HG03378 (cell line): Measurements from ENCODE around the gene RAB10.
"Not testable (repeated sequence)": the region's sequence is repeated elsewhere in the genome, so short reads cannot be mapped to it uniquely, and the experiment has no call there.

ENCODE experiments used
- ATAC-seq: cut with Tn5 transposase; IDR thresholded peaks from one replicate; pipeline ENCODE4 v1.9.1; 2021; ENCODE audit warnings: mild to moderate bottlenecking, moderate library complexity; ENCODE audit not compliant: unreplicated experiment

The RAB10 gene

GRCh38 chr2:26086779-26087178 lies 52.9 kb downstream of the RAB10 start:
- ATAC-seq = no peak

- ATAC-seq = no peak
Measured at GRCh38 chr2:26088038-26088643, 54.3 kb downstream of the RAB10 start.

DNA sequence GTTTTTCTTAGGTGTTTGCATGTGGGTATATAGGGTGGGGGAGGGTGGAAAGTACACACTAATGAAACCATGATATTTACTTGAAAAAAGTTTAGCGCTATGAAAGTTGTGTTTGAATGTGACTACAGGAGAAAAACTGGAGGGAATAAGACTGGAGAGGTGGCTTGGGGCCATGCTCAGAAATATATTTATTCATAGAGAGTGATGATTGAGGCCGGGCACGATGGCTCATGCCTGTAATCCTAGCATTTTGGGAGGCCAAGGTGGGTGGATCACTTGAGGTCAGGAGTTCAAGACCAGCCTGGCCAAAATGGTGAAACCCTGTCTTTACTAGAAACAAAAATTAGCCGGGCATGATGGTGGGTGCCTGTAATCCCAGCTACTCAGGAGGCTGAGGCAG lies 55.0 kb downstream of the RAB10 start:
- not testable (repeated sequence) for ATAC-seq

DNA sequence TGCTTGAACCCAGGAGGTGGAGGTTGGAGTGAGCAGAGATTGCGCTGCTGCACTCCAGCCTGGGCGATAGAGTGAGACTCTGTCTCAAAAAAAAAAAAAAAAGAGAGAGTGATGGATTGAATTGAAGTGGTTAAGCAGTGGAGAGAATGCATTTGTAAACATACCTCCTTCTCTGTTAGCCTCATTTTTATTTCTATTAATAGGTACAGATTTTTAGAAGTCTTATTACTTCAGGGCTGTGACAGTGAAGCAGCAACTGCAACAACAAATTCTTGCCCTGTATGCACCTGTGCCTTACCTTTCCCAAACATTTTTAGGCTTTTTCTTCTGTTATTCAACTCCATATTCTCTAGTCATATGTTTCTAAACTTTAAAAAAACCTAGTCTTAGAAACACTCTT lies 55.5 kb downstream of the RAB10 start:
- no peak for ATAC-seq

DNA sequence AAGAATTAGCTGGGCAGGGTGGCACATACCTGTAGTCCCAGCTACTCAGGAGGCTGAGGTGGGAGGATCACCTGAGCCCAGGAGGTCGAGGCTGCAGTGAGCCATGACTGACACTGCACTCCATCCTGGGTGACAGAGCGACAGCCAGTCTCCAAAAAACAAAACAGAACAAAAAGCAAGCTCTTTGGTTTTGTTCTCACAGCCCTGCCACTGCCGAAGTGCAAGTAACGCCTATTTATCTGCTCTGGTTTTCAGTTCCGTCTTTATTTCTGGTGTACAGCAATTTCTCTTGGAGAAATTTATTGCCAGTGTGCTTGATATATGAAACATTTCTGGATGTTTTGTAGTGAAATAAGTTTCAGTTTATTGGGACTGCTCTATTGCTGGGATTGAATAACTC lies 61.9 kb downstream of the RAB10 start:
- no peak for ATAC-seq

GRCh38 chr2:26099933-26100332 lies 66.0 kb downstream of the RAB10 start:
- ATAC-seq = no peak

GRCh38 chr2:26100384-26100783 lies 66.5 kb downstream of the RAB10 start:
- no peak for ATAC-seq

- no peak for ATAC-seq
Measured at GRCh38 chr2:26103752-26104151, 69.9 kb downstream of the RAB10 start.

DNA sequence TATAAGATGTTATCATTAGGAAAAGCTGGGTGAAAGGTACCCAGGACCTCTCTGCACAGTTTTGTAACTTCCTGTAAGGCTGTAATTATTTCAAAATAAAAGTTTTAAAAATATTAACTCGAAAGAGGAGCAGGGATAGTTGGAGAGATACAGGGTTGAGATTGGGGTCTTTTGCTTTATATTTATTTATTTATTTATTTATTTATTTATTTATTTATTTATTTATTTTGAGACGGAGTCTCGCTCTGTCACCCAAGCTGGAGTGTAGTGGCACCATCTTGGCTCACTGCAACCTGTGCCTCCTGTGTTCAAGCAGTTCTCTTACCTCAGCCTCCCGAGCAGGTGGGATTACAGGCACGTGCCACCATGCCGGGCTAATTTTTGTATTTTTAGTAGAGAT lies 74.8 kb downstream of the RAB10 start:
- ATAC-seq = not testable (repeated sequence)

GRCh38 chr2:26112201-26112600 lies 78.3 kb downstream of the RAB10 start:
- no peak for ATAC-seq

GRCh38 chr2:26114151-26114550 lies 80.3 kb downstream of the RAB10 start:
- ATAC-seq = no peak

GRCh38 chr2:26118682-26119081 lies 84.8 kb downstream of the RAB10 start:
- no peak for ATAC-seq

- ATAC-seq = no peak
Measured at GRCh38 chr2:26119521-26119920, 85.6 kb downstream of the RAB10 start.

GRCh38 chr2:26122630-26123029 lies 88.7 kb downstream of the RAB10 start:
- no peak for ATAC-seq

GRCh38 chr2:26123426-26123825 lies 89.5 kb downstream of the RAB10 start:
- ATAC-seq = no peak

- ATAC-seq = no peak
Measured at GRCh38 chr2:26126074-26126473, 92.2 kb downstream of the RAB10 start.

DNA sequence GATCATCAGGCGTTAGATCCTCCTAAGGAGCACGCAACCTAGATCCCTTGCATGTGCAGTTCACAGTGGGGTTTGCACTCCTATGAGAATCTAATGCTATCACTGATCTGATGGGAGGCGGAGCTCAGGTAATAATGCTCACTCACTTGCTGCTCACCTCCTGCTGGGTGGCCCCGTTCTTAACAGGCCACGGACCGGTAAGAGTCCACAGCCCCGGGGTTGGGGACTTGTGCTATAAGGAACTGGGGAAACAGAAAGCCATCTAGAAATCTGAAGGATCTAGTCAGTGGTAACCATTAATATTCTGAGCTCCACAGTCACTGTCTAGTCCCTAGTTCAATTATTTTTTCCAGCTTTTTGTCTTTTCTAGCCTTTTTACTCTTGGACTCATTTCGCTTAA lies 94.3 kb downstream of the RAB10 start:
- ATAC-seq = no peak

GRCh38 chr2:26130763-26131162 lies 96.9 kb downstream of the RAB10 start:
- ATAC-seq = no peak

DNA sequence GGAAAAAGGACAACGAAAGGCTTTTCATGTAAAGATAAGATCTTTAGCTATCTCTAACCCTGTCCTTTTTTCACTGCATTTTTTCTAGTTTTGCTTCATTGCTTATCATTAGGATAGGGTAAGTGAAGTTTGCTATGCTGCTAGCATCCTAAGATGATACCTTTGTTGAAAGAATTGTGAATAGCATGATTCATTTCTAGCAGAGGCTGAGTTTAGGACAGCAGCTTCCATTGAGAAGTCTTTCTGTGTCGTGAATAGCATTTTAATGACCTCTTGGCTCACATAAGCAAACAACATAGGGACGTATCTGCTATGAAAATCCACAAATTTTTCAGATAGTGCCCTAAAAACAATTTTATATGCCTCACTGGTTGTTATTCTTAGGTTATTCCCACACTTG lies 102.6 kb downstream of the RAB10 start:
- ATAC-seq = no peak

DNA sequence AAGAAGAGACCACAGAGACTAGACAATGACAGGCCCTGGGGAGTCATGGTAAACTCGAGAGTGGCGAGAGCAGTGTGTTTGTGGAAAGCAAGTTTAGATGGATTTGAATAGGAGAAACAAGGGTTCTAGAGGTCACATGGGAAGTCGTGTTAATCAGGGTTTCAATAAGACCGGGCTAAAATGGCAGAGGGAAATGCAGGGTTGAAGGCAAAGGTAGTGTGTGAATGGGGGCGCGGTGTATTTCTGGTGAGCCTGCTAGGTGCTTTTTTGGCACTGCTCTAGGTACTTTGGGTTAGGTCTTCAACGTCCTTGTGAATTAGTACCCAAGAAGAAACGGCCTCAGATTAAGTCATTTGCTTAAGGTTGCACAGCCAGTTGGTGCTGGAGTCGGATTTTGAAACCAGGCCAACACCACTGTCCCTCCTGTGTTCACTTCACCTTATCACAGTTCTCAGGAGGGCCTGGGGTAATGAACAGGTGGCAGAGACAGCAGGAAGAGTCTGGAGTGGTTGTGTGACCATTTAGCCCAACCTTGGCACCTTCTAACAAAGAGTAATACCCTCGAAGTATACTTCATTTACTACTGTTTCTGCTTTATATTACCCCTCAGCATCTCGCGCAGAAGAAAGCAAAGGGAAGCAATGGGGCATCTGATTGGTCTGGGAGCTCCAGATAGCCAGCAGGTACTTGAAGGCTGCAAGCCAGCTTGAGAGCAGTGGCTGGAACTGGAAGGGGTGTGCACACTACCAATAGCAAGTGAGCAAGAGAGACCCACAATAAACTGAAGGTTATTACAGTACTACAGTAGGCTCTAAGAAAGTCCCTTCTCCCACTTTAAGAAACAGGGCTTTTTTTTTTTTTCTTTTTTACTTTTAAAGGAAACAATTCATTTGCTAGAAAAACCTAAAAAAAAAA lies 105.6 kb downstream of the RAB10 start:
- ATAC-seq = no peak

GRCh38 chr2:26141145-26141769 lies 107.4 kb downstream of the RAB10 start:
- no peak for ATAC-seq

- no peak for ATAC-seq
Measured at GRCh38 chr2:26144031-26144430, 110.1 kb downstream of the RAB10 start.
